GM12872 (cell line): ENCODE data around the gene CDKN3.

Experiments
- TF ChIP-seq, protein P1 (sequence below): IDR thresholded peaks from 3 replicates; pipeline ENCODE4 v1.5.1; 2011; ENCODE audit warnings: low read depth, mild to moderate bottlenecking, low read length, moderate library complexity; ENCODE audit not compliant: insufficient read depth

CDKN3 gene

DNA sequence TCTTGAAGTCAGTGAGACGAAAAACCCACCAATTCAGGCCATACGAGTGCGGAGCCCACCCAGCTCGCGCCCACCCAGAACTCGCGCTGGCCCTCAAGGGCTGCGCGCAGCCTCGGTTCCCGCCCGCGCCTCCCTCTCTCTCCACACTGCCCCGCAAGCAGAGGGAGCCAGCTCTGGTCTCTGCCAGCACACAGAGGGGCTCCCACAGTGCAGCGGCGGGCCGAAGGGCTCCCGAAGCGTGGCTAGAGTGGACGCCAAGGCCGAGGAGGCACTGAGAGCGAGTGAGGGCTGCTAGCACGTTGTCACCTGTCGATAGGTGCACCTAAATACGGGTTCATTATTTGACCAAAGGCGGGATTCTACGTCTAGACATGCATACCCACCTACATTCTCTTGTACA lies 2.2 kb upstream of the CDKN3 start:
- TF ChIP-seq, protein P1, sequence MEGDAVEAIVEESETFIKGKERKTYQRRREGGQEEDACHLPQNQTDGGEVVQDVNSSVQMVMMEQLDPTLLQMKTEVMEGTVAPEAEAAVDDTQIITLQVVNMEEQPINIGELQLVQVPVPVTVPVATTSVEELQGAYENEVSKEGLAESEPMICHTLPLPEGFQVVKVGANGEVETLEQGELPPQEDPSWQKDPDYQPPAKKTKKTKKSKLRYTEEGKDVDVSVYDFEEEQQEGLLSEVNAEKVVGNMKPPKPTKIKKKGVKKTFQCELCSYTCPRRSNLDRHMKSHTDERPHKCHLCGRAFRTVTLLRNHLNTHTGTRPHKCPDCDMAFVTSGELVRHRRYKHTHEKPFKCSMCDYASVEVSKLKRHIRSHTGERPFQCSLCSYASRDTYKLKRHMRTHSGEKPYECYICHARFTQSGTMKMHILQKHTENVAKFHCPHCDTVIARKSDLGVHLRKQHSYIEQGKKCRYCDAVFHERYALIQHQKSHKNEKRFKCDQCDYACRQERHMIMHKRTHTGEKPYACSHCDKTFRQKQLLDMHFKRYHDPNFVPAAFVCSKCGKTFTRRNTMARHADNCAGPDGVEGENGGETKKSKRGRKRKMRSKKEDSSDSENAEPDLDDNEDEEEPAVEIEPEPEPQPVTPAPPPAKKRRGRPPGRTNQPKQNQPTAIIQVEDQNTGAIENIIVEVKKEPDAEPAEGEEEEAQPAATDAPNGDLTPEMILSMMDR = no peak

DNA sequence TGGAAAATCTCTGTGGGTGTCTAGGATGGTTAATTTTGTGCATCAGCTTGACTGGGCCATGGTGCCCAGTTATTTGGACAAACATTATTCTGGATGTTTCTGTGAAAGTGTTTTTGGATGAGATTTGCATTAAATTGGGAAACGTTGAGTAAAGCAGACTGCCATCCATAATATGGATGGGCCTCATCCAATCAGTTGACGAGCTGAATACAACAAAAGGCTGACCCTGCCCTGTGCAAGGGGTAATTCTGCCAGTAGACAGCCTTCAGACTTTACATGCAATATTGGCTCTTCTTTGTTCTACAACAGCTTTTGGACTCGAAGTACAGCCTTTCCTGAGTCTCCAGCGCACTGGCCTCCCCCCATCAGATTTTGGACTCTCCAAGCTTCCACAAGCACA lies 1.5 kb upstream of the CDKN3 start:
- TF ChIP-seq, protein P1 = no peak

DNA sequence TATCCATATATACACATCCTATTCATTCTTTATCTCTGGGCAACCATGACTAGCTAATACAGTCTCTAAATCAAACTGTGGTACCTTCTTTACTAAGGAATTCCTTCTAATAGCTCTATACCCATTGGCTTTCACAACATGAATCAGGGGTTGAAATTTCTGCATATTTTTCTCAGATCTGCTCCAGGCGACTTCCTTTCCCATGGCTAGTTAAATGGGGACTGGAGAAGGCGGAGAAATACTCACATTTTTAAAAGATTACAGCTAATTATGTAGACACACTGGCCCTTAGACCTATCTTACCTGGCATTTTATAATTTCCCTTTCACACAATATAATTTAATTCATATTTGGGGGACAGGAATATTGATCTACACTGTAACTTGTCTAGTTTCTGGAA lies 1.1 kb upstream of the CDKN3 start:
- TF ChIP-seq, protein P1 = no peak

DNA sequence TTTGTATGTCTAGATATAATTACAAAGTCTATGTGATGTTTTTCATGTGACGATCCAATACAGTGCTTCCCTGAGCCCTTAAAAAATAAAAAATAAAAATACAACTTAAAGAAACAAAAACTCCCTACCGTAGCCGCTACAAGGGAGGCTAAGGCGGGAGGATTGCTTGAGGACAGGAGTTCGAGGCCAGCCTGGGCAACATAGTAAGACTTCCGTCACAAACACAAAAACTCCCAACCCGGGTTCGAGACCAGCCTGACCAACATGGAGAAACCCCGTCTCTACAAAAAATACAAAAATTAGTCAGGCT lies 669 bp upstream of the CDKN3 start:
- TF ChIP-seq, protein P1 = no peak

DNA sequence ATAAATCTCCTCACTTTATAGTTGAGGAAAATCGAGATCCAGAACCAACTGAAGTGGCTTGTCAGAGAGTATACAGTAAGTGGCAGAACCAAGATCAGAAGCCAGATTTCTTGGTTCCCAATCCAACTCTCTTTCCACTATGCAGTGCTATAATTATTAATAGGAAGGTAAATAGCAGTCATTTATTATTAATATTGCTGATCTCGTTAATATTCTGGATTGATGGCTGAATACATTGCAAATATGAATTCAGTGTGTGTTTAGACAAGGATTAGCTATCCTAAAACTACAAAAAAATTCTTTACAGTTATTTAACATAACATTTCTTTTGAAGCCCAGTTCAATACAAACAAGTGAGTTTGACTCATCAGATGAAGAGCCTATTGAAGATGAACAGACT lies 2.8 kb downstream of the CDKN3 start:
- TF ChIP-seq, protein P1 = no peak

DNA sequence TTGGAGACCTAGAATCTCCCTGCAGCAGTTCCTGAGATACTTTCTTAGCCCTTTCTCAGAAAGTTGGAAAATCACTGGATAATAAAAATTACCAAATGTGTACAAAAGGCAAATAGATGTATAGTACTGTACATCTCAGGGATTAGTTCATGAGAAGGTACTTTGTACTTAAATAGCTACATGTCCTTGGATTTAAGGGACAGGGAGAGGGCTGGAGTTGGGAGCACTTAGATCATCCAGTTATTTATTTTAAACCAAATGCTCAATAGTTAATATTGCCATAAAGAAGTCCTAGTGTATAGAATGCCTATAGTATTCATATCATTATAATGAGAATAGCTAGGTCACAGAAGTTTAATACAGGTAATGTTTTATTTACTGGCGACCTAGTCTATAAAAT lies 13.4 kb downstream of the CDKN3 start:
- TF ChIP-seq, protein P1 = no peak

DNA sequence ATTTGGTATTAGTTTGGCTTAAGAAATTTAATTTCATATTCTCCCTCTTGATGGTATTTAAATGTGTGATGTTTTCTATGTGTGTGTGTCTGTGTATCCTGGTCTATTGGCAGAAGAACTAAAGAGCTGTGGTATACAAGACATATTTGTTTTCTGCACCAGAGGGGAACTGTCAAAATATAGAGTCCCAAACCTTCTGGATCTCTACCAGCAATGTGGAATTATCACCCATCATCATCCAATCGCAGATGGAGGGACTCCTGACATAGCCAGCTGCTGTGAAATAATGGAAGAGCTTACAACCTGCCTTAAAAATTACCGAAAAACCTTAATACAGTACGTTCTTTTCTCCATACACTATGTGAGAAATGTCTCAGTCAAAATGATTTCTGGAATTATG lies 14.6 kb downstream of the CDKN3 start:
- TF ChIP-seq, protein P1 = no peak

DNA sequence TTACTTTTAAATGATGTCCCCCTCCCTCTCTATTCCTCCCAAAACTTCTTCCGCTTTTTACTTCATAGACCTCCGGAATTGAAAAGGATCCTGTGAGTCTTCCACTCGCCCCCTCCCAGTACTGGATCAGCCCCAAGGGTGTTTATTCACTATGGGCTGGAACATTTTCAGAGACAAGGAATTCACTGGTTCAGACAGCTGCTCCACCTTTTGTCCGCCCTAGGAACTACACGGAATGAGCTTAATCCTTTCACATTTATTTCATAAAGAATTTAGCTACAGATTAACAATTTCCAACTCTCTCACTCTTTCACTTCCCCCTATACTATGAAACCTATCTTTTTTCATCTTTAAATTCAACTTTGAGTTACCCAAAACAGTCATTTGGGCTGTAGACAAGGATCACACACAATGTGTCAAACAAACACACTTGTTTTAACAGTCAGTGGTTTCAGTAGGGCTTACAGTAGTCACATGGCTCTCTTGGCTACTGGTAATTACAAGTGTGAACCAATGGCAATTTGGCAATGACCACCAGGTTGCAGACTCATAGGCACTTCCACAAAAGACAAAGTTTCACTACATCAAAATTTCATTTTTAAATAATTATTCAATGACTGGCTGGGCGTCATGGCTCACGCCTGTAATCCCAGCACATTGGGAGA lies 23.8 kb downstream of the CDKN3 start:
- TF ChIP-seq, protein P1 = peak; percentile 53; the same call in 2 of the 3 replicates
